Endothelial cell of umbilical vein (primary cell): ENCODE results near the gene CDH23. TPM values are rescaled to one million over a fixed set of nuclear protein-coding genes. Genes with fewer than 3 reads are reported as not detected.

ENCODE experiments used
- BruUV-seq: library from RNA; stranded (reverse); fragments of 400-500 nt; replicated peaks from 2 replicates; lab custom pipeline; 2021; lab: Mats Ljungman, UMichigan
- CTCF ChIA-PET: fragments of 300-600, 350-600 bp; sonication (Branson Sonifier 250); formaldehyde crosslinking; loops from one replicate; lab custom pipeline; 2021; ENCODE audit warnings: antibody characterized with exemption, inconsistent platforms; lab: Charles Lee
- POLR2A ChIA-PET: fragments of 300-600, 350-600 bp; sonication (Branson Sonifier 250); formaldehyde crosslinking; loops from one replicate; lab custom pipeline; 2021; ENCODE audit warnings: antibody characterized with exemption, inconsistent platforms; lab: Charles Lee
- DNase-seq: peaks from one replicate; pipeline ENCODE4 v3.0.0-alpha.2; 2011; ENCODE audit warnings: low read depth, low spot score
- FAIRE-seq: peaks from 2 replicates; lab custom pipeline; 2011; peaks lifted over from hg19 to GRCh38; lab: Jason Lieb, UNC
- H2AFZ ChIP-seq: 2 replicates; pipeline ENCODE4 v1.6.0; 2012; ENCODE audit warnings: low read depth, low read length, control low read depth, inconsistent platforms
- H3K27ac ChIP-seq: 2 replicates; pipeline ENCODE4 v1.5.1; 2011; ENCODE audit warnings: low read depth, mild to moderate bottlenecking, control low read depth, low read length, moderate library complexity; ENCODE audit not compliant: insufficient read depth
- H3K27me3 ChIP-seq, 2 experiments: 2 replicates each; pipeline versions ENCODE4 v1.6.0 to v1.6.1; 2011; ENCODE audit warnings: low read length in 2 of 2, mixed read lengths in 1 of 2; ENCODE audit not compliant: control insufficient read depth in 2 of 2, insufficient read depth in 2 of 2
- H3K36me3 ChIP-seq, 2 experiments: 2 replicates in 1 of 2; 3 replicates in 1 of 2; pipeline ENCODE4 v1.5.1; 2011; ENCODE audit warnings: low read length in 2 of 2, mild to moderate bottlenecking in 1 of 2, moderate library complexity in 1 of 2; ENCODE audit not compliant: control insufficient read depth in 2 of 2, insufficient read depth in 2 of 2; ENCODE audit errors: extremely low read depth in 1 of 2
- H3K4me1 ChIP-seq: 3 replicates; pipeline ENCODE4 v1.5.1; 2011; ENCODE audit warnings: mild to moderate bottlenecking, low read length; ENCODE audit not compliant: control insufficient read depth, insufficient read depth; ENCODE audit errors: extremely low read depth
- H3K4me2 ChIP-seq: 2 replicates; pipeline ENCODE4 v1.6.1; 2011; ENCODE audit warnings: low read length, control low read depth, mixed read lengths; ENCODE audit not compliant: insufficient read depth
- H3K4me3 ChIP-seq, 3 experiments: fragments of 200-600 bp in 1 of 3; sonication (generic), shearing (Covaris generic) in 1 of 3; replicated peaks in 1 of 3; 2 replicates each; pipeline ENCODE4 v1.5.1; 2011 to 2016; ENCODE audit warnings: control low read depth in 3 of 3, low read length in 3 of 3, mild to moderate bottlenecking in 2 of 3, inconsistent platforms in 1 of 3, low read depth in 1 of 3, moderate library complexity in 1 of 3; ENCODE audit not compliant: insufficient read depth in 1 of 3
- H3K79me2 ChIP-seq: 2 replicates; pipeline ENCODE4 v1.6.0; 2012; ENCODE audit warnings: low read length, inconsistent platforms; ENCODE audit not compliant: control insufficient read depth, insufficient read depth
- H3K9ac ChIP-seq: replicated peaks from 2 replicates; pipeline ENCODE3; 2011; ENCODE audit warnings: low read length, control low read depth; ENCODE audit not compliant: insufficient read depth; ENCODE audit errors: extremely low read depth
- H3K9me1 ChIP-seq: replicated peaks from 3 replicates; pipeline ENCODE4 v1.6.0; 2011; ENCODE audit warnings: mild to moderate bottlenecking, low read length; ENCODE audit not compliant: control insufficient read depth, insufficient read depth; ENCODE audit errors: extremely low read depth
- H3K9me3 ChIP-seq: replicated peaks from 2 replicates; pipeline ENCODE4 v1.5.1; 2012; ENCODE audit warnings: low read length, inconsistent platforms; ENCODE audit not compliant: control insufficient read depth, insufficient read depth
- H4K20me1 ChIP-seq: replicated peaks from 2 replicates; pipeline ENCODE3; 2011; ENCODE audit warnings: mild to moderate bottlenecking, low read length; ENCODE audit not compliant: control insufficient read depth, insufficient read depth; ENCODE audit errors: extremely low read depth
- CTCF ChIP-seq, 2 donors: IDR thresholded peaks; 1 replicate in 1 of 2; 2 replicates in 1 of 2; pipeline ENCODE4 v1.5.1; 2011; ENCODE audit warnings: low read length in 2 of 2, mild to moderate bottlenecking in 2 of 2, moderate library complexity in 2 of 2, control low read depth in 1 of 2, inconsistent platforms in 1 of 2, low read depth in 1 of 2; ENCODE audit not compliant: insufficient read depth in 1 of 2; ENCODE audit errors: extremely low read depth in 1 of 2
- JUN ChIP-seq: IDR thresholded peaks from 2 replicates; pipeline ENCODE4 v1.6.1; 2011; ENCODE audit warnings: borderline replicate concordance, low read depth; ENCODE audit not compliant: insufficient read length, insufficient read depth
- MYC ChIP-seq: IDR thresholded peaks from one replicate; pipeline ENCODE4 v1.6.1; 2011; ENCODE audit warnings: mild to moderate bottlenecking, low read depth, low read length
- POLR2A ChIP-seq: IDR thresholded peaks from 2 replicates; pipeline ENCODE4 v1.6.1; 2012; ENCODE audit warnings: low read depth, mild to moderate bottlenecking, control low read depth, low read length
- dilution Hi-C: fragments of 300-500 bp; cut with MboI; formaldehyde crosslinking; loops from one replicate; pipeline ENCODE4 v1.15.0; 2019; ENCODE audit warnings: low sequenced_read_pairs; ENCODE audit not compliant: extremely low pct_ligation_motif_present
- intact Hi-C: fragments of 100-400 bp; cut with micrococcal nuclease; formaldehyde crosslinking; loops from one replicate; pipeline ENCODE4 v1.10.0; 2022
- polyA plus RNA-seq, 4 experiments: library from polyadenylated mRNA; depleted of rRNA in 3 of 4; stranded (reverse) in 3 of 4; unstranded in 1 of 4; fragments of >200 nt; gene quantifications; 2 replicates each; pipeline versions ENCODE4 v1.2.1 to v1.2.3, GENCODE V29; 2011 to 2012; ENCODE audit warnings: missing spikeins in 1 of 4
- total RNA-seq: library from RNA; stranded (reverse); gene quantifications from 2 replicates; pipeline ENCODE4 v1.2.3, GENCODE V29; 2021

Gene CDH23
- total and polyA plus RNA-seq, 2 donors (not counting 3 experiments of a cell fraction or from before 2014, with no cell fraction given) = not detected

DNA sequence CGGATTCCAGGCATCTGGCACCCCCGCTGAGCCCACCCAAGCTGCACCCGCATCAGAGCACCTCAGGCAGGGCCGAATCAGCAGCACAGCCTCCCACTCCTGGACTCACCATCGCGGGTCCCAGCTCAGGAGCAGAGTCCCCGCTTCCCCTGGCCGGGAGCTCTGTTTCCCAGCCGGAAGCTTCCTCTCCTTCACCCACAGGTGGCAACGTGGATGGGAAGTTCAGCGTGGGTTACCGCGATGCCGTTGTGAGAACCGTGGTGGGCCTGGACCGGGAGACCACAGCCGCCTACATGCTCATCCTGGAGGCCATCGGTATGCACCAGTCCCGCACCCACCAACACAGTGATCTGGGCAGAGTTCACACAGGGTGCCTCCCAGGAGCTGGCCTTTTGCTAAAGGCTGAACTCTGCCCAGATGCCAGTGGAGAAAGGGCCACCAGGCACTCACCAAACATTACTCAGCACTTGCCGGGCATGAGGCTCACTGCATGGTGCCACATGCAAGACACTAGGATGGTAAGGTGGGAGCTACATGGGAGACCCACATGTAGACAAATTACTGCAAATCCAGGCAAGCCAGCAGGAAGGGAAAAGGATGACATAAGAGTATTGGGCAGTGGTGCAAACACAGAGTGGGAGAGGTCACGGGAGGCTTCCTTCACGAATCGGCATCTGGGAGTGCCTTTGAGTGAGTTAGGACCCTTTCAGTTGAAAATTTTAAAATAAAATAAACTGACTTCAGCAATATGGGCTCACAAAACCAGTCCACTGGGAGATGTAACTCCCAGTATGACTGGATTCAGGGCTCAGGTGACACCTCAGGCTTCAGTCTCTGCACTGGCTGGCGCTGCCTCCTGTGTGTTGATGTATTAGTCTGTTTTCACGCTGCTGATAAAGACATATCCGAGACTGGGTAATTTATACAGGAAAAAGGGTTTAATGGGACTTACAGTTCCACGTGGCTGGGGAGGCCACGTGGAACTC is 312.5 kb downstream of the CDH23 start:
- no peak for DNase-seq
- Histone ChIP-seq H3K9me3 (no peaks in the 10 kb centered on the region), H3K36me3 (no peaks in the 10 kb centered on the region), H4K20me1 (no peaks in the 10 kb centered on the region), H3K9me1 (no peaks in the 10 kb centered on the region), H3K27me3 (peaks cover 0 to 3% of the 10 kb centered on the region in 2 experiments), H3K4me1 (peaks cover 3% of the 10 kb centered on the region), H3K9ac (no peak overlapping the region), H3K4me2 (no peak overlapping the region), H3K4me3 (no peak overlapping the region), H3K79me2 (no peaks in the 10 kb centered on the region), H3K27ac (no peak overlapping the region), H2AFZ (no peak overlapping the region)
- no peak for FAIRE-seq
- no TSS peak for BruUV-seq
- intact Hi-C loops = loop anchor here (1.0 kb wide), 3 partner anchors 223 to 390 kb away; partner anchors contain the start of gene SLC29A3
- ChIA-PET POLR2A (no interaction called here), CTCF (interaction anchor here (0.8 to 5.5 kb wide), 35 partner anchors 10 to 424 kb away, joined by 3 to 63 read pairs (median 6); partner anchors contain the start of genes C10orf105, CDH23, SLC29A3 and VSIR)
- dilution Hi-C loops = no loop called here
- TF ChIP-seq CTCF (IDR thresholded peaks at IDR 0.05; ENCODE audit: extremely low read depth in 1 of 2, insufficient read depth in 1 of 2, low read depth in 1 of 2, low read length in 2 of 2) (no peak), MYC (no peak)

GRCh38 chr10:71710519-71710918 is 313.8 kb downstream of the CDH23 start:
- ChIA-PET POLR2A (no interaction called here), CTCF (interaction anchor here (1.4 kb wide), 1 partner anchor 326 kb away, joined by 3 read pairs; no protein-coding TSS in a partner anchor)
- TF ChIP-seq JUN (no peak), POLR2A (no peak), CTCF (IDR thresholded peaks at IDR 0.05; ENCODE audit: extremely low read depth in 1 of 2, insufficient read depth in 1 of 2, low read depth in 1 of 2, low read length in 2 of 2) (no peak)
- intact Hi-C loops (loop anchor here (5.0 kb wide), 1 partner anchor 102 kb away; no protein-coding TSS in a partner anchor), dilution Hi-C loops (no loop called here)
- Histone ChIP-seq H3K4me2 (no peak overlapping the region), H3K27ac (no peak overlapping the region), H3K79me2 (no peaks in the 10 kb centered on the region), H3K27me3 (peaks cover 0 to 2% of the 10 kb centered on the region in 2 experiments), H3K9ac (no peak overlapping the region), H3K4me3 (no peak overlapping the region), H4K20me1 (no peaks in the 10 kb centered on the region), H3K4me1 (peaks cover 3% of the 10 kb centered on the region), H3K36me3 (no peaks in the 10 kb centered on the region), H3K9me1 (no peaks in the 10 kb centered on the region), H3K9me3 (no peaks in the 10 kb centered on the region), H2AFZ (no peak overlapping the region)
- DNase-seq = no peak
- no TSS peak for BruUV-seq
- FAIRE-seq = no peak
